HG03565 (cell line): ENCODE data around the gene RELT.

Source experiments
- ATAC-seq: cut with Tn5 transposase; IDR thresholded peaks from one replicate; pipeline ENCODE4 v1.9.1; 2021; ENCODE audit warnings: mild to moderate bottlenecking, moderate library complexity; ENCODE audit not compliant: unreplicated experiment

Gene RELT

GRCh38 chr11:73390601-73391565 is 14.7 kb downstream of the RELT start:
- no peak for ATAC-seq

GRCh38 chr11:73391665-73392064 is 15.5 kb downstream of the RELT start:
- ATAC-seq: no peak

GRCh38 chr11:73392108-73393010 is 16.2 kb downstream of the RELT start:
- ATAC-seq: no peak

- ATAC-seq: no peak
Measured at GRCh38 chr11:73393011-73393380, 16.8 kb downstream of the RELT start.

- no peak for ATAC-seq
Measured at GRCh38 chr11:73393479-73394415, 17.5 kb downstream of the RELT start.

- ATAC-seq: no peak
Measured at GRCh38 chr11:73394416-73395296, 18.5 kb downstream of the RELT start.

- ATAC-seq: no peak
Measured at GRCh38 chr11:73395297-73396208, 19.4 kb downstream of the RELT start.

GRCh38 chr11:73396251-73396930 is 20.2 kb downstream of the RELT start:
- ATAC-seq: no peak

- no peak for ATAC-seq
Measured at GRCh38 chr11:73396985-73397384, 20.8 kb downstream of the RELT start.

- no peak for ATAC-seq
Measured at GRCh38 chr11:73397468-73398131, 21.4 kb downstream of the RELT start.

- ATAC-seq: no peak
Measured at GRCh38 chr11:73398132-73398526, 21.9 kb downstream of the RELT start.

- no peak for ATAC-seq
Measured at GRCh38 chr11:73398721-73399120, 22.5 kb downstream of the RELT start.

GRCh38 chr11:73399159-73399590 is 23.0 kb downstream of the RELT start:
- no peak for ATAC-seq

- ATAC-seq: no peak
Measured at GRCh38 chr11:73399636-73400035, 23.4 kb downstream of the RELT start.

GRCh38 chr11:73400293-73400692 is 24.1 kb downstream of the RELT start:
- ATAC-seq: no peak

- ATAC-seq: no peak
Measured at GRCh38 chr11:73401217-73401923, 25.2 kb downstream of the RELT start.
